ENCODE results near the gene CCDC183.
"Not testable (repeated sequence)": the region's sequence is repeated elsewhere in the genome, so short reads cannot be mapped to it uniquely, and the experiment has no call there.

The CCDC183 gene

GRCh38 chr9:136760424-136760823, 35.7 kb upstream of the CCDC183 start:
- in situ Hi-C loops (cut with MboI; ENCODE audit: low sequenced_read_pairs), result no loop called here

DNA sequence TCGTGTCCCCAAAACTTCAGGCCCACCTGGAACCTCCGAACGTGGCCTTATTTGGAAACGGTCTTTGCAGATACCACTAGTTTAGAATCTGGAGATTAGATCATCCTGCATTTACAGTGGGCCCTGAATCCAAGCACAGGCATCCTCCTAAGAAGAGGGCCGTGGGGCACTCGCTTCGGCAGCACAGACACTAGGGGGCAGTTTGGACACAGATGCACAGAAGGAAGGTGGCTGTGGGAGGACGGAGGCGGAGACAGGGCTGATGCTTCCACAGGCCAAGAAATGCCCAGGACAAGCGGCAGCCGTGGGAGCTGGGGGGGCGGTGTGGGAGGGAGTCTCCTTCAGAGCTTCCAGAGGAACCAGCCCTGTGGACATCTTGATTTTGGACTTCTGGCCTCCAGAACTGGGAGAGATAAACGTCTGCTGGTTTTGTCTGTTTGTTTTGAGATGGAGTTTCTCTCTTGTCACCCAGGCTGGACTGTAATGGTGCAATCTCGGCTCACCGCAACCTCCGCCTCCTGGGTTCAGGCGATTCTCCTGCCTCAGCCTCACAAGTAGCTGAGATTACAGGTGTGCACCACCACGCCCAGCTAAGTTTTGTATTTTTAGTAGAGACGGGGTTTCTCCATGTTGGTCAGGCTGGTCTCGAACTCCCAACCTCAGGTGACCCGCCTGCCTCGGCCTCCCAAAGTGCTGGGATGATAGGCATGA, 35.1 kb upstream of the CCDC183 start:
- in situ Hi-C loops (cut with MboI; ENCODE audit: low sequenced_read_pairs), result not testable (repeated sequence)

DNA sequence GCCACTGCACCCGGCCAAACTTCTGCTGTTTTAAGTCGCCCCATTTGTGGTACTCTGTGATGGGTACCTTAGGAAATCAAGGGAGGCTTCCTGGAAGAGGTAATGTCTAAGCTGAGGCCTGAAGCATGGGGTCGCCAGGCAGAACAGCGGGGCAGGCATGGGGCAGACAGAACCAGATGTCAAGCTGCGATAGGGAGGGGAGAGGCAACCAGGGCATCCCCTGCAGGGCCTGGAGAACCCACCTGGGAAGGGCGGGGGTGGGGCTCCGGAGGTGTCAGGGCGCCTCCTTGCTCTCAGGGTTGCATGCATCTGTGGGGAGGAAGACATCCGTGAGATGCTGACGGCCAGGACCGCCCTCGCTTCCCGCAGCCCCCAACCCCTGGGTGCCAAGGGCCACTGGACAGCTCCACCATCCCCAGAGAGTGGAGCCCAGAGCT, 34.6 kb upstream of the CCDC183 start:
- in situ Hi-C loops (cut with MboI; ENCODE audit: low sequenced_read_pairs), result no loop called here

GRCh38 chr9:136762221-136762691, 33.9 kb upstream of the CCDC183 start:
- in situ Hi-C loops (cut with MboI; ENCODE audit: low sequenced_read_pairs), result no loop called here

GRCh38 chr9:136762915-136763648, 33.1 kb upstream of the CCDC183 start:
- in situ Hi-C loops (cut with MboI; ENCODE audit: low sequenced_read_pairs), result no loop called here

DNA sequence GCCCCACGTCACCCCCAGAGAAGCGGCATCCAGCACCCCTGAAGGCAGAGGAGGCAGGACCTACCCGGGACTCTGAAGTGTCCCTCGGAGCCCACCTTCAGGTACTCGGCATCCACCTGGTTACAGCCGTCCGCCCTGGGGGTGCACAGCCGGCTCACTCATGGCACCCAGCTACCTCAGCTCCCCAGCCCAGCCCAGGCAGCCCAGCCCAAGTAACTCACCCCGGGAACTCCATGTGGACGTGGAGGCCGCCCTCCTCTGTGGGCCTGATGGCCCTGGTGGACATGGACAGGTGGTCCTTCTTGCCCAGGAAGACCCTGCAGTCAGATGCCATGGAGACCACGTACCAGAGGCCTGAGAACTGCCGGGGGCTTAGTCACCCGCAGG, 32.5 kb upstream of the CCDC183 start:
- in situ Hi-C loops (cut with MboI; ENCODE audit: low sequenced_read_pairs), result no loop called here

- in situ Hi-C loops (cut with MboI; ENCODE audit: low sequenced_read_pairs), result no loop called here
Measured at GRCh38 chr9:136764301-136764891, 31.7 kb upstream of the CCDC183 start, which contains the start of gene LCN15. TSS of gene LCN15 (minus strand) at chr9:136764518. CDS start at chr9:136764488, 30 bp downstream.

- in situ Hi-C loops (cut with MboI; ENCODE audit: low sequenced_read_pairs), result no loop called here
Measured at GRCh38 chr9:136765041-136765440, 31.1 kb upstream of the CCDC183 start.

DNA sequence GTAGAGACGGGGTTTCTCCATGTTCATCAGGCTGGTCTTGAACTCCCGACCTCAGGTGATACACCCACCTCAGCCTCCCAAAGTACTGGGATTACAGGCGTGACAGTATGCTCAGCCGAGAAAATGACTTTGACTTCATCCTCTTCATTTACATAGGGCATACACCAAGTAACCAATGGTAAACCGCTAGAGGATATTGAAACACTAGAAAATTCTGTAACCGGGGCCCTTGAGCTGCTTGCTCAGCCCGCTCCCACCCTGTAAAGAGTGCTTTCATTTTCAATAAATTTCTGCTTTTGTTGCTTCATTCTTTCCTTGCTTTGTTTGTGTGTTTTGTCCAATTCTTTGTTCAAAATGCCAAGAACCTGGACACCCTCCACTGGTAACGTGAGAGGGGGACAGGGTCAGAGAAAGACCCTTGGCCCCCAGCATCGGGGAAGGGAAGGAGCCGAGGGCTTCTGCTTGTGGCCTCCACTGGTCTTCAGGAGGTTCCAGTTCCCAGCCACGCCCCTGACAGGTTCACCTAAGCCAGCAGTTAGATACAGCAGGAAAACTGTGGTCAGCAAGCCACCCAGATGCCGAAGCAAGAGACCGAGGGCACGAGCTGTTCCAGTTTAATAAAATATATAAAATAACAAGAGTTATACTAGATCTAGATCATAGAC, 30.3 kb upstream of the CCDC183 start:
- in situ Hi-C loops (cut with MboI; ENCODE audit: low sequenced_read_pairs), result not testable (repeated sequence)

- in situ Hi-C loops (cut with MboI; ENCODE audit: low sequenced_read_pairs), result not testable (repeated sequence)
Measured at GRCh38 chr9:136766410-136767120, 29.6 kb upstream of the CCDC183 start.

DNA sequence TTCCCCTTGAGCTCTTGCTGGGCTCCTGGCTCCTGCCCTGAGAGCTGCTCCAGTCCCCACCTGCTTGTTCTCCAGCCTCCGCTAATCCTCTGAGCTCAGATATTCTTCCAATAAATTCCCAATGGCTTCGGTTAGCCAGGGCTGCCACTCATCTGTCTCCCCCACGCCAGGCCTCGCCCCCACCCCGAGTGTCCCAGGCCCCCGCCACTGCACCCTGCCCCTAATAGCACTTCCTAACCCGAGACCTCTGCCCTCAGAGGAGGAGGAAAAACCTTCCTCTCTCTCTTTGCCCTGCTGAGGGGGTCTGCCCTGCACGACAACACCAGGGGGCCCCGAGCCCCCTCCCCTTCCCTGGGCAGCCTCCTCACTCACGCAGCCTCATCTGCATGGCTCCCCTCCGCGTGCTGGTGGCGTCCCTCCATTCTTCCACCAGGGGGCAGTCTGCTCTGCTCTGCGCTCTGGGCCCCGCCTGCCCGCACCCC, 26.4 kb upstream of the CCDC183 start:
- in situ Hi-C loops (cut with MboI; ENCODE audit: low sequenced_read_pairs), result no loop called here

DNA sequence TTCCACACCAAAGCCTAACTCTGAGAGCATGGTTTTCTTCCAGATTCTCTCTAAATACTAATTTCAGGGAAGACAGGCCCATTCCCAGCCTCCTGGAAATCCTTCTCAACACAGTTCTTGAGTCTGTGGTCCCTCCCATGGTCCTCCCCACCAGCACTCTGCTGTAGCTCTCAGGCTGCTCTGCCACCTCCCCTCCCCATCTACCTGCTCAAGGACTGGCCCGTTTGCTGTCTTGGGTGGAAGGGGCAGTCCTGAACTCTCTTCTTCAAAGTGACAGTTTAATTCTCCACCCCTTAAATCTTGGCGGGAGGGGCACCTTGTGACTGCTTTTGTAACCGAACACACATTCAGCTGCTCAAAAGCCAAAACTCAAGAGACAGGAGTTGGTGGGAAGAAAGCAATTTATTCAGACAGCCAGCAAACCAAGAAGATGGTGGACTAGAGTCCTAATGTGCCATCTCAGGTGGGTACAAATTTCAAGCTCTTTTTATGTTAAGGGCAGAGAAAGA, 24.2 kb upstream of the CCDC183 start:
- in situ Hi-C loops (cut with MboI; ENCODE audit: low sequenced_read_pairs), result no loop called here

GRCh38 chr9:136773386-136774044, 22.6 kb upstream of the CCDC183 start:
- in situ Hi-C loops (cut with MboI; ENCODE audit: low sequenced_read_pairs), result no loop called here

- in situ Hi-C loops (cut with MboI; ENCODE audit: low sequenced_read_pairs), result loop anchor here (25.0 kb wide), 2 partner anchors 263 to 438 kb away; partner anchors contain the start of genes ABCA2, FUT7, NDOR1 and NPDC1
Measured at GRCh38 chr9:136774416-136775045, 21.6 kb upstream of the CCDC183 start.

DNA sequence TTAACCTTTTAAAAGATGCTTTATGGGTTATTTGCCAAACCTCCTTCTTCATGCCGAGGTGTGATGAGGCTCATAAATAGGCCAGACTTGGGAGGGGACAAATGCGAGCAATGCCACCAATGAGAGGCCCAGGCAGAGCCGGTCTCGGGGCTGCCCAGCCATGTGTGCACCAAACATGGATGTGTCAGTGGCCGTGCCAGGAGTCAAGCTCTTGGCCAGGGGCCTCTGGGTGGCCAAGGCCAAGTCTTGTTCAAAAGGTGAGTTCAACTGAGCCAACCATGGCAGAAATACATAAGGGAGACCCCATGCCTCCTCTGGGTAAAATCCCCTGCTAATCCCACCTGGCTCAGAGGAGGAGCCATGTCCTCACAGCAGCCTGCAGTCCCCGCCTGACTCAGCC, 20.9 kb upstream of the CCDC183 start:
- in situ Hi-C loops (cut with MboI; ENCODE audit: low sequenced_read_pairs), result loop anchor here (25.0 kb wide), 2 partner anchors 262 to 437 kb away; partner anchors contain the start of genes ABCA2, FUT7, NDOR1 and NPDC1

DNA sequence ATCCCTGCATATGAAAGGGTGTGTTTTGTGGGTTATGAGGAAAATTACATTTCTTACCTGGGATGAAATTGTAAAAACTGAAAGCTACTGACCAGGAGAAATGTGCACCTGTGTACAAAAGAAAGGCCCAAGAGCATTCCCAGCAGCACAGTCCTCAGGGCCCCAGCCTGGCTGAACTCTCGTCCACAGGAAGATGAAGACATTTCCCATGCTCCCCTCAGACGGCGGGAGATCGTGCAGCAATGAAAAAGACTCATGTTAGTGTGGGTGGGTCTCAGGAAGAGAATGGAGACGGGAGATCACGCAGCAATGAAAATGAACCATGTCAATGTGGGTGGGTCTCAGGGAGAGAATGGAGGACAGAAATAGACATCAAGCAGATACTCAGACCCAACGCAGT, 19.2 kb upstream of the CCDC183 start:
- in situ Hi-C loops (cut with MboI; ENCODE audit: low sequenced_read_pairs), result loop anchor here (25.0 kb wide), 2 partner anchors 260 to 435 kb away; partner anchors contain the start of genes ABCA2, FUT7, NDOR1 and NPDC1

DNA sequence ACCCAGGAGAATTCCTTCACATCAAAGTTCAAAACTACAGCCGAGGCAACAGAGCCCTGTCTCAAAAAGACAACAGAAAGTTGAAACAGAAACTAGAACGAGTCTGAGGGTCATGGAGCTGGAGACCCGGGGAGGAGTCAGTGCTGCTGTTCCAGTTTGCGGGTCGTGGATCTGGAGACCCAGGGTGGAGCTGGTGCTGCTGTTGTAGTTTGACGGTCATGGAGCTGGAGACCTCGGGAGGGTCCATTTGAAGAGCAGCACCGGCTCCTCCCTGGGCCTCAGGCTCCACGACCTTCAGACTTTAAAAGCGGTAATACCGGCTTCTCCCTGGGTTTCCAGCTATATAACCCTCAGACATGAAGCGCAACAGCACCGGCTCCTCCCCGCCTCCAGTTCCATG, 18.8 kb upstream of the CCDC183 start:
- in situ Hi-C loops (cut with MboI; ENCODE audit: low sequenced_read_pairs), result loop anchor here (25.0 kb wide), 2 partner anchors 260 to 435 kb away; partner anchors contain the start of genes ABCA2, FUT7, NDOR1 and NPDC1

GRCh38 chr9:136779808-136780207, 16.3 kb upstream of the CCDC183 start:
- in situ Hi-C loops (cut with MboI; ENCODE audit: low sequenced_read_pairs), result loop anchor here (25.0 kb wide), 2 partner anchors 257 to 432 kb away; partner anchors contain the start of genes ABCA2, FUT7, NDOR1 and NPDC1

GRCh38 chr9:136782452-136782851, 13.7 kb upstream of the CCDC183 start:
- in situ Hi-C loops (cut with MboI; ENCODE audit: low sequenced_read_pairs), result loop anchor here (25.0 kb wide), 2 partner anchors 255 to 430 kb away; partner anchors contain the start of genes ABCA2, FUT7, NDOR1 and NPDC1
